Measurements from ENCODE around the gene WDFY4.

GRCh38 chr10:49025347-49025983 lies 340.8 kb downstream of the WDFY4 start:
- TF ChIP-seq ZBTB33 (IDR thresholded peaks at IDR 0.05; ENCODE audit: extremely low read depth, insufficient replicate concordance, low read length) (no peak), CTCF (IDR thresholded peaks at IDR 0.05 in 2 of 3, conservative IDR thresholded peaks at IDR 0.05 in 1 of 3; ENCODE audit: borderline replicate concordance in 1 of 3, insufficient read depth in 1 of 3, low read depth in 2 of 3, low read length in 2 of 3) (no peak), JUND (IDR thresholded peaks at IDR 0.05) (no peak), EGR1 (IDR thresholded peaks at IDR 0.05; ENCODE audit: low read depth) (no peak), POLR2AphosphoS5 (IDR thresholded peaks at IDR 0.05; ENCODE audit: low read depth, low read length) (no peak), SP1 (IDR thresholded peaks at IDR 0.05; ENCODE audit: low read depth) (no peak), ZFX (IDR thresholded peaks at IDR 0.05) (no peak)
